GM18870 (cell line): ENCODE measurements around the gene DYNC1I1.

Experiments
- ATAC-seq: cut with Tn5 transposase; IDR thresholded peaks from one replicate; pipeline ENCODE4 v1.9.1; 2021; ENCODE audit warnings: moderate library complexity; ENCODE audit not compliant: unreplicated experiment

The DYNC1I1 gene

DNA sequence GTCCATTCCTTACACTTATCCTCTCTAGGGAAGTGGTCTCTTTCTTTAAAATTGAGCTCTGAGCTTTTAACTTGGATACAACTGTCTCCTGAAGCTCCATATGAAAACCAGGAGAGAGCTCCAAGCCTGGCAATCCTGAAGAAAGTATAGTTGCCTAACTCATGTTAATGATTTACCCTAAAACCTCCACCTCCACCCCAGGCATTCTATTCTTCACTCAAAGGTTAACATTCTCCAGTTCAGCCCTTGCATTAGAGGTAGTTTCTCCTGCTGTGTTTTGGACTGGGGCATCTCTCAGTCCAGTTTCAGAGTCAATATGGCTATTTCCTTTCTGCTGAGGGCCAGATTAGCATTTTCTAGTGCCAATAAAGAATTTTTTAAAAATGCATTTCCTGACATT lies 354.0 kb downstream of the DYNC1I1 start:
- ATAC-seq, result no peak

DNA sequence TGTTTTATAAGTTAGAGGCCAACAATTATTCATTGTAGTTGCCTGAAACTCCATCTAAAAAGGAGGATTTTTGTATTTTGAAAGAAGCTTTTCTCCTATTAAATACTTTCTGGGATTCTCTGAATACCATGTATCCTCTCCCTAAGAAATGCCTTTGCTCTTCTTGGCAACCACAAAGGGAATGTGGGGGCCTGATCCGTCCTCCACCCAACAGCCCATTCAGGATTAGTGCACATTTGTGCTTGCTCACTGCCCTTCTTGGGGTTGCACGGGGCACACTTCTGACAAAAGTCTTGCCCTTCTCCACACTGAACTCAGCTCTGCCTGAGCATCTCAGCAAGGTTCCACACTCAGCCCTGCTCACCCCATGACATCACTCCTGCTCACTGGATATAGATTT lies 355.4 kb downstream of the DYNC1I1 start:
- no peak for ATAC-seq

DNA sequence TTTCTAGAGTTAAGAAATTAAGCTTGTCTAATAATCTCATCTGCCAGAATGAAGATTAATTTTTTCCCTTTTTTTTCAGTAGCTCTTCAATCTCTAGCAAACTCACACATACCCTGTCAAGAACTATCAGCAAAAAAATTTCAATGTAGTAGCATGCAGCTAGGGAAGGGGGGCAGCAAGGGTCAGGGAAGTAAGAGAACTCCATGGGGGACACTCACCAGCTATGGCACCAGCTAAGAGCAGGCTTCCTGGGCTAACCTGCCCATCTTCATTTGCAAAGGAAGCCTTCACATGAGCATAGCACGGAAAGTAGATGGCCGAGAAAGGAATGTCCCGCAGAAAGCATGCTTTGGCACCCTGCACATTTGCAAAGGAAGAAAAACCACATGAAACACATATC lies 359.2 kb downstream of the DYNC1I1 start:
- no peak for ATAC-seq

DNA sequence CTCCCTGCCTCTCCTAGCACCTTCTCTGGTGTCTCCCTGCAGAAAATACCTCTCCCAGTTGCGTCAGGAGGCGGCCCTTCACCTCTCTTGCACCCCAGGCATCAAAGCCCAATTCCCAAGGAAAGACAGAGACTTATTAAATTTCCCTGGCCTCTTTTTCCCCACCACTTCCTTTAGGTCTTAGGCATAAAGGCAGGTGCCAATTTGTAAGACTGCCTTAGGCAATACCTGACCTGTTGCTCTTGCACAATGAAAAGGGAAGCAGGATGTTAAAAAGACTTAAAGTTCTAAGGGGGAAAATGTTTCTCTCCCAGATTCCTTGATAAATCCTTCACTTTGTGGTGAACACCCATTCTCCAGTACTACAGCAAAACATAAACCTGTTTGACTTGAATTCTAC lies 362.9 kb downstream of the DYNC1I1 start:
- ATAC-seq, result no peak

DNA sequence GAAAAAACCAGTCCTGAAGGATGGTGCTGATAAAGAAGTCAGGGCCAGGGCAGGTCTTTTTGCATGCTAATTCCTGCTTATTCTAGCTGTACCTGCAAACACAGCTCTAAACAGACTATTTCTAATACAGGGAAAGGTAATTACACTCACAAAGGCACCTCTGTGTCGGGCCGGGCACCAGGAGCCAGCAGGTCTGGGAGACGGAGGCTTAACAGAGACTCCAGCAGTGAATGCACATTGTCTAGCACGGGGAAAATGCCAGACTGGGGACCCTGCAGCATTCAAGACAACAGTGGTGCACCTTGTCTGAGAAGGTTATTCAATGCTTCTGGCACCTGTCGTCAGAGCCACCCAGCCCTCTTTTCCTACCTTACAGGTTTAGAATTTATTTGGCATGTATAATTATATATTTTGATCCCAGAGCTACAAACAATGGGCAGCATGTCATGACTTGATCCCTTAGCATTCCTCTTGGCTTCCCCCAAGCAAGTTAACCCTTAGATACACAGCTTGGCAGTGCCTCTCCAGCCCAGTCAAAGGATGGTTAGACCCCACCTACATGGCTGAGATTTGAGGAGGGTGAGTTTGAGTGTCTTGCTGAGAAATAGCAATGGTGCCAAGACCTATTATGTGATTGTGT lies 364.4 kb downstream of the DYNC1I1 start:
- no peak for ATAC-seq

DNA sequence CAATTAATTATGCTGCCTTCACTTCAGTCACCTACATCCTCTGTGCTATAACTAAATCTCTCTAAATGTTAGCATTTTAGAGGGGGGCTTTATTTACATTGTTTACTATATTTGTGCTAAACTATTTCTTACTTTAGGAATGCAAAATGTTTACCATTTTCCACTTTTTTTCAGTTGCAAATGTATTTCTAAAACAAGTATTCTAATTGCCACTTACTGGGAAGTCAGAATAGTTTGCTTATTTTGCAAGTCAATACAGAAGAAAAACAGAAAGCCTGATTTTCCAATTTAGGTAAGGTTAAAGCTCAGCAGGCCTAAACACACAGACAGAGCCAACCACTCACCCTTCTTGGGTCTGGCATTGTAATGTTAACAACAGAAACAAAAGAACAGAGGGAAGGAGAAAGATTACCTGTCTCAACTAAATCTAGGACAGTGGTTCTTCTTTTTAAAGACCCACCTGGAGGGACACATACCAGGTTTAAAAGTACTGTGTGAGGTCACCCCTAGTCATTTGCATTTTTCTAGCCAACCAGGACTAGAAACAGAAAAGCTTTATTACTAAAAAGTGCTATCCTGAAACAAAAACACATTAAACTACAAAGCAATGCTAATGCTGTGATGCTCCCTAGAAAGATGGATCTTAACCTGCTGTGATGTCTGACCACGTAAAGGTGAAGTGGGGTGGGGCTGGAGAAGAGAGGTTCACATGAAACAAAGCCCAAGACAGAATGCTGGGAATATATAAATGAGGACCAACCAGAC lies 371.3 kb downstream of the DYNC1I1 start:
- no peak for ATAC-seq

DNA sequence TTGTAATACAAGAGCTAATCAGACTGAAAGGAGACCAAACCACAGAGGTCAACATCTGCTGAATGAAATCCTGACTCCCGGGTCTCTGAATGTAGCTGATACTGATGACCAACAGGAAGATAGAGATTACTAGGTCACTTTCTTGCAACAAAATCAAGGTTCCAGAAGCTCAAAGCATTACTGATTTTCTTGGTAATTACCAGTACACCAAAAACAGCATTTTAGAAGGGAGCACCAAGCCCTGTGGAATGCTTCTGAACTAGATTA lies 371.8 kb downstream of the DYNC1I1 start:
- ATAC-seq, result no peak
